HG03342 (cell line): Measurements from ENCODE around the gene SLC6A11.

Experiments
- ATAC-seq: cut with Tn5 transposase; IDR thresholded peaks from one replicate; pipeline ENCODE4 v1.9.1; 2021; ENCODE audit warnings: mild to moderate bottlenecking, moderate library complexity; ENCODE audit not compliant: unreplicated experiment

Gene SLC6A11

DNA sequence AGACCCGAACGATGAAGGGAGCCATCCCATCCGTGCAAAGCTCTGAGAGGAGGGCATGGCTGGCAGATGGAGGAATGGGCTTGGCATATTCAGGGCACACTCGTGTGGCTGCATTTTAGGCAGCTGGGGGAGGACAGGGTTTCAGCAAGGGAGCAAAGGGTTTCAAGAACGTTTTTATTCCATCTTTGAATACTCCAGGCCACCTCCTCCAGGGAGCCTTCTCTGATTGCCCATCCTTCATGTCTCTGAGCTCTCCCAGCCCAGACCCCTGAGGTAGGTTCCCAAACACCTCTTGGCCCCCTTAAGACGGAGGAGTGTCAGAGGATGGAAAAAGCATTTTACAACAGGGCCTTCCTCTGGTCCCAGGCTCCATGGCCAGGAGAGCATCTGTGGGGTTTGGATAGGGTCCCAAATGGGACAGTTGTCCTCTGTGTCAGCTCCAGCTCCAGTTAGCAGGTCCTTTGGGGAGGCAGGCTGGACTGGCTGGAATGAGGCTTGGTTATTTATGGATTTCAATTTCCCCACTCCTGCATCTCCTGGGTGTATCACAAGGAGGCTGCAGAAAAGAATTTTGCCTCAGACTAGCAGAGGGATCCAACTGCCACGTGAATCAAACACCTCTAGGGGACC lies 158.8 kb downstream of the SLC6A11 start:
- no peak for ATAC-seq

DNA sequence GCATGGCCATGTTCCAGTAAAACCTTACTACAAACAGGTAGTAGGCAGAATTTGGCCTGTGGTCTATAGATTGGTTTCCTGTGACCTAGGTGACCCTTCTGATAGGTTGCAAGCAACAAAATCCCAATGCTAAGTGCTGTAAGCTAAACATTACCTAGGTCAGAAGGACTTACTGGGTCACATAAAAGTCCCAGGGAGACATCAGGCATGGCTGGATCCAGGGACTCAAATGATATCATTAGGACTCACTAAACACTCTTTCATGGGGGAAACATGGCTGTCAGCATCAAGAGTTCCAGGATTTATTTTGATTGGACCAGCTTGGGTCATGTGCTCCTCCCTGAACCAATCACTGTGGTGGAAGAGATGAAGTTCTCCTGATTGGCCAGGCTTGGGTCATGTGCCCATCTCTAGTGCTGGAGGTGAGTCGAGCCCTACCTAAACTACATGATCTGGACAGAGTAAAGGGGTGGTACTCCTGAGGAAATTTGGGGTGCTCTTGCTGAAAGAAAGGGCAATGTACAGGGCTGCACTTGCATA lies 159.7 kb downstream of the SLC6A11 start:
- ATAC-seq = no peak

DNA sequence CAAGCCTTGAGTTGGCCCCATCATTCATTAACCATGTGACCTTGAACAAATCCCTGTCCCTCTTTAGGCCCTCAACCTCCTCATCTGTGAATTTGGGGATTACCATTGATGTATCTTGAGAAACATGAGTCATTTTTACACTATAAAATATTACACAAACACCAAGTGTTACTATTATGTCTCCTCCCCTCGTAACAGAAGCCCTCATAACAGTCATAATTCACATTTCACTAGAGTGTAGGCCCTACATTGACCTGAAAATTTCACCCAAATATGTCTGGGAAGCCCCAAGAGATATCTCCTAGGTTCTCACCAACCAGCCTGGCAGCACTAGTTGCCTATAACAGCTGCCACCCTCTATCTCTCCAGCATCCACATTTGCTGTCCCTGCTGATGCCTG lies 160.7 kb downstream of the SLC6A11 start:
- no peak for ATAC-seq

DNA sequence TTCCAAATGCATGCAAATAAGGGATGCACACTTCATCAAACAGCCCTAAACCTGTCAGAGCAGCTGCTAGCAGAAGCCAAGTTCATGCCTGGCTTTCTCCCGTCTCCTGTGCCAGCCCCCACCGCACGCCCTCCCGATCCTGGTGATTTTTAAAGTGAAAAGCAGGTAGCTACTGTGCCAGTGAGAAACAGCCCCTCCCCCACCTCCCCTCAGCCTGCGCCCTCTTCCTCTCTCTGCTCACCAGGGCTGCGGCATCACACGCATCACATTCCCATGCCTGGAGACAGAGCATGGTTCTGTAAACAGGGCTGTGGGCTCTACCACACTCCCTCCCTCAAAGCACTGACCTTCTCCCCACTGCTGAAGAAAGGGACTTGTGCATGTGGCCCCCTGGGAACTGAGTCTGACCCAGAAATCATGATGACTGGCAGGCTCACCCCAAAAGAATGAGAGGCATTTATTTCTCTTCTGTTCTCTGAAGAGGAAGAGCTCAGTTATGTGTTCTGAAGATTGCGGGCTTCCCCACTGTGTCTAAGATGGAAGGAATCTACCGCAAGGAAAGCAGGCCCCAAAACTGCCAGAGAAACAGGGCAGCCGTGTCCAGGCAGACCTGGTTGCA lies 162.0 kb downstream of the SLC6A11 start:
- ATAC-seq = no peak

- no peak for ATAC-seq
These were observed 162.9 kb downstream of the SLC6A11 start for GRCh38 chr3:10978956-10979355.

DNA sequence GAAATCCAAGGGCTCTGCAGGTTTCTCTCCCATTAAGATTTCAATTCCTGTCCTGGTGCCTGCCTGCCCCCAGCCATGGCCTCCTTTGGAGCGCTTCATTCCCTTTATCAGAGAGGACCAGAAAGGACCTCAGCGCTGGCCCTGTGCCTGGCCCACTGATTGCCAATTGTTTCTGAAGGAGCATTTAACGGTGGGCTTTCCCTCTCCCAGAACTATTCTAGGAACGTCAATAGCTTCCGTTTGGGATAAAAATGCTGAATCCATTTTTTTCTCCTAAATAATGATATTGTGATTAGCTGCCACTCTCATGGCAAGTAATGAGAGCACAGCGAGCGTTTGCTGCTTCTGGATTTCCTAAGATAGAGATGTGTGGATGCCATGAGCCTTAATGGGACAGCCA lies 164.3 kb downstream of the SLC6A11 start:
- ATAC-seq = no peak

- ATAC-seq = no peak
These were observed 165.0 kb downstream of the SLC6A11 start for GRCh38 chr3:10981031-10981430.

GRCh38 chr3:10981961-10982360 lies 165.9 kb downstream of the SLC6A11 start:
- no peak for ATAC-seq

- no peak for ATAC-seq
These were observed 166.8 kb downstream of the SLC6A11 start for GRCh38 chr3:10982782-10983181.

DNA sequence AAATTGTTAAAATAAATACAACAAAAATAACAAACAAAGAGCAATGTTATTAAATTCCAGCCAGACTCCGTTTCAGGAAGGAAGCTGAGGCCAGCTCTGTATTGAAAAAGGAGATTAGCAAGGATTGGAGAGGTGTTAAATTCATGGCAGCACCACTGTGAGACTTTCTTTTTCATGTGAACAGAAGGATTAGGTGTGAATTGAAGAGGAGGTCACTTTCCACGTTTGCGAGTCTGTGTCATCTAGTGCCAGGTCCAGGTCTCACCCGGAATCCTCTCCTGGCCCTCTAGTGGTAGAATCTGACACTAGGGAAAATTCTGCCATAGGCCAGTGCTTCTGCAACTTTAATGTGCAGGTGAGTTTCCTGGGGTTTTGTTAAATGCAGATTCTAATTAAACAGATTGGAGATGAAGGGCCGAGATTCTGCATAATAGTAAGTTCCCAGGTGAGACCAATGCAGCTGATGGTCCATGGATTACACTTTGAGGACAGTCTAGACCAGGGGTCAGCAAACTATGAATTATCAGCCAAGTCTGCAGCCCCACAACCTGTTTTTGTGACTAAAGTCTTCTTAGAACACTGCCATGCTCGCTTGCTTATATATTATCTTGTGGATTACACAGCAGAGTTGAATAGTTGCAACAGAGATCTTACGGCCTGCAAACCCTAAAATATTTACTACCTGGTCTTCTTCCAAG lies 167.3 kb downstream of the SLC6A11 start:
- ATAC-seq = no peak

- no peak for ATAC-seq
These were observed 168.4 kb downstream of the SLC6A11 start for GRCh38 chr3:10984371-10984896.

- no peak for ATAC-seq
These were observed 169.2 kb downstream of the SLC6A11 start for GRCh38 chr3:10985181-10985580.

DNA sequence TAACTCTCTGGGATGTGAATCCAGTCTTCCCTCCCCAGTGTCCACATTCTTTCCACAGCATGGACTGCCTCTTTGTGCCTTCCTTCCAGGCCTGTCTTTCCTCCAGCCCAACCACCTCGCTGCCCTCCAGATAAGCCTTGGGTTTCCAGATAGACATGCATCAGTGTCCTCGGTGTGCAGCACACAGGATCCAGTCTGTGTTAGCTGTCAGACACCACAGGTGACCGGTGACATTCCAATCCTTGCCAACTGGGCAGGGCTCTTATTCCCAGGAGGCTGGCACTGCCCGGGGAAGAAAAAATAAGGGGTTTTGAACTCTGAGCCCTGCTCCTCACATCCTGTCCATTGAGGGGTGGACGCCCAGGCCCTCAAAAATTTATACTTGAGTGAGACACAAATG lies 170.6 kb downstream of the SLC6A11 start:
- ATAC-seq = no peak

DNA sequence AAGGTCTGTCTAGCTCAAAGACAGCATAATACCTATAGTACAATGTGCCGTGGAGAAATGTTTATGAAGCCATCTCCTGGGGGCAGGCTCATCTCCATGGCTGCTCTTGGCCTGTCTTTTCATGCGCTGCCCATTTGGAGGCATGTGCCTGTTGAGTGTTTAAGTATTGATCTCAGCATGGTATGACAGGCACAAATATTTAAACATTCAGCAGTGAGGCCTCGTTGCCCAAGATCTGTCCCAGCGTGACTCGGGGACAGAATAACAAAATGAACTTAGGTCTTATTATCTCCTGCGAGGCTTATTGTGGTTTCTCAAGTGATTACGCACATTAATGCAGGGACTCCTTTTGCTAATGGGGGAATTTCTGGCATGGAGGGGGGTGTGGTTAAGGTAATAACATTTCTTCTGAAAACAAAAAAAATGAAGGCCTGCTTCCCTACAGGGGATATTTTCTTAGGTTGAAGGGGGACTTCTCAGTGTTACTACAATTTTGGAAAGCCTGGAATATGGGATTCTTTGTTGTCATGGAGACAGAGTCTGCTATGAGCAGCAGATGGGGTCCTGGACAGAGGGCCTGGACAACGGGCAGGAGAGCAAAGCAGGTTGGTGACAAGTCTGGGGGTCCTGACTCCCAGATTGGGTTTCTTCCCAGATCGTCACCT lies 172.1 kb downstream of the SLC6A11 start:
- ATAC-seq = no peak

DNA sequence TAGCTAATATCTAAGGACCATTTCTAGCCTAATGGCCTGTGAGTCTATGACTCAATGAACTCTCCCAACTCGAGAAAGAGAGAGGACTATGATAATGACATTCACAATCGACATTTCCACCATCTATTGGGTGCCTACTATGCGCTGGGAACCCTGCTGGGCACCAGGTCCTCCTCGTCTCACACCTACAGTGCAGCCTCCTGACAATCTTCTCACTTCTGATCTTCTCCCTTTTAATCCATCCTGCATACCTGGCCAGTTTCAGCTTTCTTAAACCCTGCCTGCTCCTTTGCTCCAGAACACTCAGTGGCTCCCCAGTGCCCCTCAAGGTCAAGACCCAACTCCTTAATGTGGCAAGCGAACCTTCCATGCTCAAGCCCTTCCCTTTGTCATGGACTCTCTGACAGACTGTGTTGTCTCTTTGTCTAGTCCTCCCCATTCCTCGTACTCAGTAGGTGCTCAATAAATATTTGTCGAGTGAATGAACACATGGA lies 173.0 kb downstream of the SLC6A11 start:
- no peak for ATAC-seq
